ENCODE measurements around the gene AKAP13.
"Not testable (repeated sequence)": the region's sequence is repeated elsewhere in the genome, so short reads cannot be mapped to it uniquely, and the experiment has no call there.

The AKAP13 gene

GRCh38 chr15:85500060-85500708 is 119.8 kb downstream of the AKAP13 start:
- DNase-seq (ENCODE audit: low spot score) = no peak

DNA sequence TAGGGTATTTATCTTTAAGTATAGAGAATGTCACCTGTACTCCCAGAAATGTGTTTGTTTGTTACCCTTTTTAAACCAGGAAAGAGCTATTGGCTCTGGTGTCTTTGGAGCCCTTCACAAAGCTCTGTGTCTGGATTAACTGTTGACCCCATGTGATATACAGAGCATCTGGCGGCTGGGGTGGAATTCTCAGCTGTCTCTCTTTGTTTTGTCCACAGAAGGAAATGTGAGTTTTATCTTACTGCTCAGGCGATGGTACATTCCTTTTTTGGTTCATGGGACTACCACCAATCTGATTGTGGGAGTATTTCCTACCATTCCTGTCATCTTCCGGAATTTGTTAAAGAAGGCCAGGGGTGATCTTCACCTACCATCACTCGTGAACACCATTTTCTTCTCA is 120.3 kb downstream of the AKAP13 start:
- DNase-seq (ENCODE audit: low spot score) = no peak

- DNase-seq (ENCODE audit: low spot score) = no peak
These were observed 121.2 kb downstream of the AKAP13 start for GRCh38 chr15:85501574-85501973.

GRCh38 chr15:85503151-85503799 is 122.9 kb downstream of the AKAP13 start:
- no peak for DNase-seq (ENCODE audit: low spot score)

GRCh38 chr15:85504749-85505676 is 124.6 kb downstream of the AKAP13 start:
- DNase-seq (ENCODE audit: low spot score) = peak; percentile 62

DNA sequence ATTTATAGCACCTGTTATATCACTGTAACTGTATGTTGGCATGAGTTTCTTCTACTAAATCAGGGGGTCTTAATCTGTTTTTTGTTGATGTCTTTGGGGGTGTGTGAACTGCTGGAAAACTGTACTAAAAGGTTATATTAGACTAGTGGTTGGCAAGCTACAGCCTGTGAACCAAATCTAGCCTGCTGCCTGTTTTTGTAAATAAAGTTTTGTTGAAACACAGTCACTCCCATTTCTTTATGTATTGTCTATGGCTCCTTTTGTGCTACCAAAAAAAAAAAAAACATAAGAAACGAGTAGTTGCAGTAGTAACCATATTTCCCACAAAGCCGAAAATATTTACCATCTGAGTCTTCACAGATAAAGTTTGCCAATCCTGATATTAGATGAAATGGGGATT is 126.7 kb downstream of the AKAP13 start:
- no peak for DNase-seq (ENCODE audit: low spot score)

GRCh38 chr15:85509973-85510372 is 129.6 kb downstream of the AKAP13 start:
- DNase-seq (ENCODE audit: low spot score) = no peak

DNA sequence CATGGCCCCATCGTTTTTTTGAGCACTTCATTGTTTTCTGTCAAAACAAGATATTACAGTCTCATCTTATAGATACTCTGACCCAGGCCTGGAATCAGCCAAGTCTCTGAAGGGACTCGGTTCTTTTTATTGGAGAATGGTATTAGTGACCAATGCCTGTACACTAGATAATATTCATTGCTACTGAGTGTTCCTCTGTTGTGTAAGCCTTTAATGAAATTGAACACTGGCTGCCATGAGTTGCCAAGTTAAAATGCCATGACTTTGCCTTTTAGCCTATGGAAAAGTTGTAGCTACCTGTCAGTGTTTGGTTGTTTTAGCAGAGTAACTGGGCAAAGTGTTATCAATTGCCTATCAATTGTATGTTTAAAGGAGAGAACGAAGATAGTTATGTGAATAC is 134.0 kb downstream of the AKAP13 start:
- DNase-seq (ENCODE audit: low spot score) = no peak

DNA sequence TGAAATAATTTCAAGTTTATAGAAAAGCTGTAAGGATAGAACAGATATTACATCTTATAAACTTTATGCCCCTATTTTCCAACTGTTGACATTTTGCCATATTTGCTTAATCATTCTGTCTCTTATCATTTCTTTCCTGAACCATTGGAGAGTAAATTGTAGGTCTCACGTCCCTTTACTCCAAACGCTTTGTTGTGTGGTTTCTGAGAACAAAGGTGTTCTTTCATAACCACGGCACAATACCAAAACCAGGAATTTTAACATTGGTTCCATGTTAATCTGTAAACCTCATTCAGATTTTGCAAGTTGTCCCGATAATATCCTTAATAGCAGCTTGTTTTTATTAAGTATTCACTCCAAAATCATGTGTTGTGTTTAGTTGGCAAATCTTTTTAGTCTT is 134.8 kb downstream of the AKAP13 start:
- no peak for DNase-seq (ENCODE audit: low spot score)

DNA sequence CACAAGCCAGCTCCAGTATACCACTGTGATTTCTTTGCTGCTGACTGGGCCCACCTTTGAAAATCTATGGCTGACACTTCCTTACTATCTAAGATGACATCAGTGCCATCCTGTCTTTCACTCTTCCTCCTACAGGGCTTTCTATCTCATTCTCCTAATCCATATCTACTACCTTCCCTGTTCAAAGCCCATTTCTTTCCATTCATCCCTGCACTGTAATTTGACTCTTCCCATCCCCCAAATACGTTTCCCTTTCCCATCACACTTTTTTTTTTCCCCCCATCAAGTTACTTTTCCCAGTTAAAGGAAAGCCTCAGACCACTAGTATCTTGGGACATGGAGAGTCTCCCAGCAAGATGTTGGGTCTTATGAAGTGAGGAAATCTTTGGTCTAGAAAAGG is 136.7 kb downstream of the AKAP13 start:
- no peak for DNase-seq (ENCODE audit: low spot score)

GRCh38 chr15:85518979-85519761 is 138.8 kb downstream of the AKAP13 start:
- no peak for DNase-seq (ENCODE audit: low spot score)

- no peak for DNase-seq (ENCODE audit: low spot score)
These were observed 140.2 kb downstream of the AKAP13 start for GRCh38 chr15:85520650-85521049.

DNA sequence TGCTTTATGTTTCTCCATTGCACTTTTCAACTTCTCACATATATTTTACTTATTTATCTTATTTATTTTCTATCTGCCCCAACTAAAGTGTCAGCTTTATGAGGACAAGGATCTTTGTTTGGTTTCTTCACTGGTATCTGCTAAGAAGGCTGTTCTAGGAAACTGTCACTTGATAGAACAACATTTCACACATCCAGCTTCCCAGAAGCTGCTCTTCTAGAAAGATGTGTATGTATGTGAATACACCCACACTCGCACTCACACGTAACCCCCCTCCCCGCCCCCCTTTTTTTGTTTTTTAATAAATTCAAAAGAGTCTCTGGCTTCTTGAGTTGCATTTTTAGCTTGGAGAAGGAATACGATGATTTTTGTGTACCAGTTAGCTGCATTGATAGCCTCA is 143.1 kb downstream of the AKAP13 start:
- peak; percentile 15 for DNase-seq (ENCODE audit: low spot score)

DNA sequence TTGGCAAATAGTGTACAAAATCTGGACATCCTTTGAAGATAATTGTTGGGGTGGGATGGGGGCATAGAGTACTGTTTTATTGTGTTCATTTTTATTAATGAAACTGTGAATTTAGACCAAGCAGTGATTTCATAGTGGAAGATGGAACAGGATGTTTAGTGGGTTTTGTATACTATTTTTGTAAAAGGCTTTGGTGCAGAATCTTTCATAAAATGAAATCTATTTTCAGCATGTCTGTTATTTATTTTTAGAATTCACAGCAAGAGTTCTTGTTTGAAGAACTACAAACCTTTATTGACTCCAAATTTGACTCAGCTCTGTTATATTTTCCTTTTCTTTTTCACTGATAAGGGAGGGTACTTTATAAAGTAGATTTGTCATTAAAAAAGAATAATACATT is 145.4 kb downstream of the AKAP13 start:
- no peak for DNase-seq (ENCODE audit: low spot score)

GRCh38 chr15:85527895-85528294 is 147.5 kb downstream of the AKAP13 start:
- DNase-seq (ENCODE audit: low spot score) = no peak

- no peak for DNase-seq (ENCODE audit: low spot score)
These were observed 149.7 kb downstream of the AKAP13 start for GRCh38 chr15:85530079-85530478.

DNA sequence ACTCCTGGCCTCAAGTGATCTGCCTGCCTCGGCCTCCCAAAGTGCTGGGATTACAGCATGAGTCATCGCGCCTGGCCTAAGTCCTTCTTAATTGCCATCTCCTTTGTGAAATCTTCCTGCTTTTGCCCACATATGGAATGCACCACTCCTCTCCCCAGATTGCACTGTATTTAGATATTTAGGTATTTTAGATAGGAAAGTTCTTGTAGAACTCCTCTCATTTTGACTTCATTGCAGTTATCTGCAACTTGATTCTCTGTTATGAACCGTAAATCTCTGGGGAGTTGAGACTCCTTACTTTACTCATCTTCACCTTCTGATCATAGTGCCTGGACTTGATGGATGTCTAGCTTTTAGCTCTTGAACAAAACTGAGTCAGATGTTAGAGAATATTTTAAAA is 150.7 kb downstream of the AKAP13 start:
- no peak for DNase-seq (ENCODE audit: low spot score)

GRCh38 chr15:85532689-85533088 is 152.3 kb downstream of the AKAP13 start:
- no peak for DNase-seq (ENCODE audit: low spot score)

DNA sequence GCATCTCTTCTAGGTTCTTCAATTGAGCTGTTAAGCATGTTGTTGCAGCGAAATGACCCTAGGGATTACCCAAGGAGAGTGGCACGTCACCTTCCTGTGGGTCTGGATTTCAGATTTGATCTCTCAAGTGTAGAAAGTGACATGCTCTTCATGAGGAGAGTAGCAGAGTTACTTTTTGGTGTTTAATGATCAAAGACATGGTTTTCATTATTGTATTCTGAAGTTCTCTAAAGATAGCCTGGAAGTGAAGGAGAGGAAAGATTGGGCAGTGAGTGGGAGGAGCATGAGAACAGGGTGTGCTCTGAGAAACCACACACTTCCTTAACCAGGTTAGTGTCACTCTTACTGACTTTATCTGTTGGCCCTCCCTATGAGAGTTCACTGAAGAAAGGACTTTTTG is 153.6 kb downstream of the AKAP13 start:
- DNase-seq (ENCODE audit: low spot score) = peak; percentile 39

DNA sequence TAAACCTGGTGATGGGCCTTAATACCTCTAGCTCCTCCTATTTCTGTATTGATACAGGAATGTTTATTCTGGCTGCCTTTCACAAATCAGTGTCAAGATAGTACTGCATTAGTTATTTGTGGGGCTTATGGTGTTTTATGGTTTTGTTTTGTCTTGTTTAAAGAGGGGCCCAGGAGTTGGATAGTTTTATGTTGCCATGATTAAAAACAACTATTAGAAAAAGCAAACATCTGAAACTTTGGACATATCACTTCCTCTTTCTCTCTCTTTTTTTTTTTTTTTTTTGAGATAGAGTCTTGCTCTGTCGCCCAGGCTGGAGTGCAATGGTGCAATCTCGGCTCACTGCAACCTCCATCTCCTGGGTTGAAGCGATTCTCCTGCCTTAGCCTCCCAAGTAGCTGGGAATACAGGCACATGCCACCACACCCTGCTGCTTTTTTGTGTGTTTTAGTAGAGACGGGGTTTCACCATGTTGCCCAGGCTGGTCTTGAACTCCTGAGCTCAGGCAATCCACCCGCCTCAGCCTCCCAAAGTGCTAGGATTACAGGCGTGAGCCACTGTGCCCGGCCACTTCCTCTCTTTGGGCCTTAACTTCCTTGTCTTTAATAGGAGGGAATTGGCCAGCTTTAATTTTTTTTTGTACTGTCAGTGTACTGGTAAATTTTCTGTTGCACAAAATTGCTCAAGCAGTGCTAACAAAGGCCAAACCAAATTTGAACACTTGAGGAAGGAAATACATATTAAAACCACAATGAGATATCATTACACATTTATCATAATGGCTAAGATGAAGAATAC is 155.3 kb downstream of the AKAP13 start:
- not testable (repeated sequence) for DNase-seq (ENCODE audit: low spot score)

DNA sequence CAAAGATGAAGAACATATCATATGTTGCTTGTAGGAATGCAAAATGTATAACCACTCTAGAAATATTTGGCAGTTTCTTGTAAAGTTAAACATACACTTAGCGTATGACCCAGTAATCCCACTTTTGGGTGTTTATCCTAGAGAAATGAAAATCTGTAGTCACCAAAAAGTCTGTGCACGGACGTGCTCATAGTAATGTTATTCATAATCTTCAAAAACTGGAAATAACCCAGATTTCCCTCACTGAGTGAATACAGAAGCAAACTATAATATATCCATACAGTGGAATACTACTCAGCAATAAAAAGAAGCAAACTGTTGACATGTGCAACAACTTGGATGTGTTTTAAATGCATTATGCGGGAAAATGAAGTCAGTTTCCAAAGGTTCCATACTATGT is 155.9 kb downstream of the AKAP13 start:
- DNase-seq (ENCODE audit: low spot score) = no peak

Measured in CD4-positive, alpha-beta T cell treated with Interleukin-2 at 100 ng/mL for 4 hours (primary cell).